HCT116 (cell line): ENCODE measurements around the gene ACVRL1. TPM values are rescaled to one million over a fixed set of nuclear protein-coding genes. Genes with fewer than 3 reads are reported as not detected.

Source experiments
- ATAC-seq: fragments of 200-7000 bp; cut with Tn5 transposase; 2 replicates; pipeline ENCODE4 v1.9.1; 2020; ENCODE audit warnings: mild to moderate bottlenecking, moderate library complexity
- BruUV-seq: library from RNA; stranded (reverse); fragments of 400-500 nt; replicated peaks from 2 replicates; lab custom pipeline; 2021; lab: Mats Ljungman, UMichigan
- CTCF ChIA-PET: fragments of 300-600 bp; sonication (Branson Sonifier 250); formaldehyde crosslinking; loops from one replicate; lab custom pipeline; 2021; ENCODE audit warnings: antibody characterized with exemption; lab: Charles Lee
- POLR2A ChIA-PET: fragments of 300-600, 350-600 bp; sonication (Branson Sonifier 250); formaldehyde crosslinking; loops from one replicate; lab custom pipeline; 2021; ENCODE audit warnings: antibody characterized with exemption; lab: Charles Lee
- RAD21 ChIA-PET, 2 experiments: fragments of 300-600 bp; sonication (Branson Sonifier 250); formaldehyde crosslinking; loops; one replicate each; lab custom pipeline; 2023; ENCODE audit warnings: low total read pairs in 2 of 2; ENCODE audit not compliant: uncharacterized antibody in 2 of 2, unreplicated experiment in 2 of 2, low non-redundant PET in 1 of 2; lab: Charles Lee
- DNase-seq: peaks from one replicate; pipeline ENCODE4 v3.0.0-alpha.2; 2010; ENCODE audit warnings: low read depth, low spot score
- H2AFZ ChIP-seq: fragments of 200-600 bp; shearing (Covaris generic), sonication (generic); 2 replicates; pipeline ENCODE4 v1.6.1; 2017; ENCODE audit warnings: low read depth, mixed run types, mixed read lengths, antibody characterized with exemption, low read length; ENCODE audit not compliant: poor library complexity, severe bottlenecking
- H3K27ac ChIP-seq: 2 replicates; pipeline ENCODE4 v1.5.1; 2012; ENCODE audit warnings: low read depth, low read length
- H3K27me3 ChIP-seq: fragments of 200-600 bp; sonication (generic); 2 replicates; pipeline ENCODE4 v1.6.1; 2016; ENCODE audit warnings: mixed run types, low read length, mixed read lengths; ENCODE audit not compliant: insufficient read depth
- H3K36me3 ChIP-seq, 2 experiments: fragments of 200-500 bp in 1 of 2; fragments of 200-600 bp in 1 of 2; sonication (Bioruptor generic) in 1 of 2; sonication (generic) in 1 of 2; 2 replicates each; pipeline versions ENCODE4 v1.5.1 to v1.6.1; 2014 to 2016; ENCODE audit warnings: low read length in 2 of 2, inconsistent platforms in 1 of 2, mixed read lengths in 1 of 2, mixed run types in 1 of 2; ENCODE audit not compliant: insufficient read depth in 2 of 2, control insufficient read depth in 1 of 2
- H3K4me1 ChIP-seq, 2 experiments: fragments of 200-600 bp in 1 of 2; sonication (generic) in 1 of 2; 2 replicates each; pipeline versions ENCODE4 v1.5.1 to v1.6.1; 2012 to 2017; ENCODE audit warnings: low read length in 2 of 2, inconsistent platforms in 1 of 2, mild to moderate bottlenecking in 1 of 2, mixed read lengths in 1 of 2, mixed run types in 1 of 2, moderate library complexity in 1 of 2; ENCODE audit not compliant: insufficient read depth in 2 of 2, control insufficient read depth in 1 of 2
- H3K4me2 ChIP-seq: fragments of 200-600 bp; sonication (generic); 2 replicates; pipeline ENCODE4 v1.6.1; 2017; ENCODE audit warnings: mixed run types, low read length, mixed read lengths
- H3K4me3 ChIP-seq, 2 experiments: fragments of 200-600 bp in 1 of 2; sonication (generic) in 1 of 2; replicated peaks in 1 of 2; 2 replicates each; pipeline ENCODE4 v1.5.1; 2011 to 2016; ENCODE audit warnings: low read length in 2 of 2, control low read depth in 1 of 2, low read depth in 1 of 2, mild to moderate bottlenecking in 1 of 2, mixed read lengths in 1 of 2, mixed run types in 1 of 2
- H3K79me2 ChIP-seq: fragments of 200-600 bp; sonication (generic); 2 replicates; pipeline ENCODE4 v1.6.1; 2017; ENCODE audit warnings: mild to moderate bottlenecking, mixed run types, low read length, moderate library complexity, mixed read lengths; ENCODE audit not compliant: insufficient read depth
- H3K9ac ChIP-seq: fragments of 200-600 bp; sonication (generic); 2 replicates; pipeline ENCODE4 v1.6.1; 2016; ENCODE audit warnings: low read length, mixed read lengths
- H3K9me2 ChIP-seq: fragments of 200-600 bp; sonication (generic), shearing (Covaris generic); 2 replicates; pipeline ENCODE4 v1.6.1; 2017; ENCODE audit warnings: mixed run types, mild to moderate bottlenecking, moderate library complexity; ENCODE audit not compliant: insufficient read depth
- H3K9me3 ChIP-seq, 2 experiments: fragments of 200-500 bp in 1 of 2; fragments of 200-600 bp in 1 of 2; sonication (Bioruptor generic) in 1 of 2; sonication (generic) in 1 of 2; 2 replicates each; pipeline ENCODE4 v1.6.1; 2014 to 2017; ENCODE audit warnings: low read length in 2 of 2, mixed read lengths in 2 of 2, inconsistent platforms in 1 of 2, low read depth in 1 of 2, mild to moderate bottlenecking in 1 of 2, mixed run types in 1 of 2, moderate library complexity in 1 of 2; ENCODE audit not compliant: control insufficient read depth in 1 of 2, insufficient read depth in 1 of 2
- H4K20me1 ChIP-seq: fragments of 200-600 bp; sonication (generic), shearing (Covaris generic); 2 replicates; pipeline ENCODE4 v1.6.1; 2017; ENCODE audit warnings: mixed run types, mild to moderate bottlenecking, moderate library complexity; ENCODE audit not compliant: insufficient read depth
- CBX3 ChIP-seq: IDR thresholded peaks from 2 replicates; pipeline ENCODE4 v1.6.1; 2012; ENCODE audit warnings: low read depth
- CEBPB ChIP-seq: IDR thresholded peaks from 2 replicates; pipeline ENCODE4 v1.6.1; 2012; ENCODE audit warnings: low read depth
- EGR1 ChIP-seq: IDR thresholded peaks from 2 replicates; pipeline ENCODE4 v1.6.1; 2012; ENCODE audit warnings: low read depth
- ELF1 ChIP-seq: IDR thresholded peaks from 2 replicates; pipeline ENCODE4 v1.6.1; 2012; ENCODE audit warnings: low read depth, borderline replicate concordance
- EZH2 ChIP-seq: fragments of 200-600 bp; sonication (generic); IDR thresholded peaks from 2 replicates; pipeline ENCODE4 v1.6.1; 2017; ENCODE audit warnings: antibody characterized with exemption, mixed run types
- EZH2phosphoT487 ChIP-seq: fragments of 200-600 bp; IDR thresholded peaks from 2 replicates; pipeline ENCODE4 v1.6.1; 2018; ENCODE audit warnings: antibody characterized with exemption, borderline replicate concordance
- FOSL1 ChIP-seq: IDR thresholded peaks from 2 replicates; pipeline ENCODE4 v1.6.1; 2012; ENCODE audit warnings: low read depth
- JUND ChIP-seq: IDR thresholded peaks from 2 replicates; pipeline ENCODE4 v1.6.1; 2012
- POLR2AphosphoS5 ChIP-seq: IDR thresholded peaks from 2 replicates; pipeline ENCODE4 v1.6.1; 2011; ENCODE audit warnings: mild to moderate bottlenecking, low read depth, low read length, moderate library complexity
- RAD21 ChIP-seq: IDR thresholded peaks from 2 replicates; pipeline ENCODE4 v1.6.1; 2012; ENCODE audit warnings: low read depth, mild to moderate bottlenecking
- SIN3A ChIP-seq: IDR thresholded peaks from 2 replicates; pipeline ENCODE4 v1.6.1; 2012; ENCODE audit warnings: low read depth
- SP1 ChIP-seq: IDR thresholded peaks from 2 replicates; pipeline ENCODE4 v1.6.1; 2012; ENCODE audit warnings: low read depth
- TCF7L2 ChIP-seq: IDR thresholded peaks from 2 replicates; pipeline ENCODE4 v1.7.0; 2011; ENCODE audit warnings: borderline replicate concordance, inconsistent platforms; ENCODE audit not compliant: insufficient read depth, insufficient read length; ENCODE audit errors: extremely low read depth
- YY1 ChIP-seq: IDR thresholded peaks from 2 replicates; pipeline ENCODE4 v1.6.1; 2011; ENCODE audit warnings: low read length, low read depth, moderate library complexity, mild to moderate bottlenecking; ENCODE audit not compliant: insufficient replicate concordance; ENCODE audit errors: extremely low read depth
- ZFX ChIP-seq: fragments of 450-650 bp; IDR thresholded peaks from 2 replicates; pipeline ENCODE4 v1.6.1; 2017
- ZNF274 ChIP-seq: fragments of 200-500 bp; sonication (Bioruptor generic); IDR thresholded peaks from 2 replicates; pipeline ENCODE4 v1.6.1; 2014; ENCODE audit warnings: mild to moderate bottlenecking, low read depth, low read length, inconsistent platforms
- intact Hi-C: fragments of 100-400 bp; cut with micrococcal nuclease; formaldehyde crosslinking; loops from 2 replicates; pipeline ENCODE4 v1.10.0; 2022
- total RNA-seq: library from RNA; stranded (reverse); gene quantifications from one replicate; pipeline ENCODE4 v1.2.1, GENCODE V29; 2021; ENCODE audit not compliant: unreplicated experiment
- TF ChIP-seq, protein P1 (sequence below), 3 experiments: fragments of 200-600 bp in 1 of 3; sonication (generic) in 1 of 3; IDR thresholded peaks in 2 of 3; conservative IDR thresholded peaks in 1 of 3; 2 replicates each; pipeline ENCODE4 v1.5.1; 2012 to 2017; ENCODE audit warnings: low read depth in 2 of 3, low read length in 2 of 3, antibody characterized with exemption in 1 of 3, borderline replicate concordance in 1 of 3, control low read depth in 1 of 3, mild to moderate bottlenecking in 1 of 3, mixed read lengths in 1 of 3, mixed run types in 1 of 3, moderate library complexity in 1 of 3; ENCODE audit not compliant: insufficient read depth in 1 of 3
- TF ChIP-seq, protein P2 (sequence below): IDR thresholded peaks from 2 replicates; pipeline ENCODE4 v1.6.1; 2012
- TF ChIP-seq, protein P3 (sequence below): IDR thresholded peaks from 2 replicates; pipeline ENCODE4 v1.6.1; 2012

The ACVRL1 gene
- total RNA-seq, 1 experiment from 2014 or later, result 2.5 TPM

DNA sequence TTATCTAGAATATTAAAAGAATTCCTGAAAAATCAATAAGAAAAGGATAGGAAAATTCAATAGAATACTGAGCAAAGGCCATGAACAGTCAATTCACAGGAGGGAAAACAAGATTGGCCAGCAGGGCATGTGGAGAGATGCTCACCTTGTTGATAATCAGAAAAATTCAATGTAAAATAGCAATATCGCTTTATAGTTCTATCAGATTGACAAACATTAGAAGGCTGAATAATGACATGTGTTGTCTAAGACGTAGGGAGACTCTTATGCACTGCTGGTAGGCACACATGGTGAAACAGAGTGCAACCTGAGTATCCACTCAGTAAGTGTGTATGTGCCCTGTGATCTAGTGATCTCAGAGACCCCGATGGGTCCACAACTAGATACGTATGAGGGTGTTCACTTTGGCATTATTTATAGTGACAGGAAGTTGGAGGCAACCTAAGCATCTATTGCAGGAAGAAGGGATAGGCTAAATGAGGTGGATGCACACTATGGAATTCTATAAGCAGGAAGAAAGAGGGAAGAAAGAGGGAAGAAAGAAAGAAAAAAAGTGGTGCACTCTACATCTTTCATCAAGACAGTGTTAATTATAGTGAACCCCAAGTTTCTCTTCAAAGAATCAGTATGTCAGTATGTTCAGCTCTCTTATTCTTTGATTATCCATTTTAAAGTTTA lies 23.2 kb upstream of the ACVRL1 start:
- intact Hi-C loops, result no loop called here
- no peak overlapping the region; the same call in 1 of the 2 replicates for H3K4me2 ChIP-seq
- no peaks in the 10 kb centered on the region for H3K27me3 ChIP-seq
- no peaks in the 10 kb centered on the region for H4K20me1 ChIP-seq
- peak overlapping the region; percentile 13 for H2AFZ ChIP-seq
- no peaks in the 10 kb centered on the region for H3K9me2 ChIP-seq
- DNase-seq, result no peak
- H3K27ac ChIP-seq, result no peak overlapping the region
- ChIA-PET POLR2A (no interaction called here), CTCF (no interaction called here)
- no peaks in the 10 kb centered on the region for H3K36me3 ChIP-seq
- TF ChIP-seq POLR2AphosphoS5 (no peak), EGR1 (no peak), FOSL1 (no peak), JUND (no peak), CBX3 (no peak), ZNF274 (no peak), EZH2 (no peak), EZH2phosphoT487 (no peak), SIN3A (no peak), RAD21 (no peak), YY1 (no peak), CEBPB (no peak), SP1 (no peak), TCF7L2 (no peak), ELF1 (no peak), ZFX (no peak)
- TF ChIP-seq, protein P1, sequence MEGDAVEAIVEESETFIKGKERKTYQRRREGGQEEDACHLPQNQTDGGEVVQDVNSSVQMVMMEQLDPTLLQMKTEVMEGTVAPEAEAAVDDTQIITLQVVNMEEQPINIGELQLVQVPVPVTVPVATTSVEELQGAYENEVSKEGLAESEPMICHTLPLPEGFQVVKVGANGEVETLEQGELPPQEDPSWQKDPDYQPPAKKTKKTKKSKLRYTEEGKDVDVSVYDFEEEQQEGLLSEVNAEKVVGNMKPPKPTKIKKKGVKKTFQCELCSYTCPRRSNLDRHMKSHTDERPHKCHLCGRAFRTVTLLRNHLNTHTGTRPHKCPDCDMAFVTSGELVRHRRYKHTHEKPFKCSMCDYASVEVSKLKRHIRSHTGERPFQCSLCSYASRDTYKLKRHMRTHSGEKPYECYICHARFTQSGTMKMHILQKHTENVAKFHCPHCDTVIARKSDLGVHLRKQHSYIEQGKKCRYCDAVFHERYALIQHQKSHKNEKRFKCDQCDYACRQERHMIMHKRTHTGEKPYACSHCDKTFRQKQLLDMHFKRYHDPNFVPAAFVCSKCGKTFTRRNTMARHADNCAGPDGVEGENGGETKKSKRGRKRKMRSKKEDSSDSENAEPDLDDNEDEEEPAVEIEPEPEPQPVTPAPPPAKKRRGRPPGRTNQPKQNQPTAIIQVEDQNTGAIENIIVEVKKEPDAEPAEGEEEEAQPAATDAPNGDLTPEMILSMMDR (IDR thresholded peaks at IDR 0.05 in 2 of 3, conservative IDR thresholded peaks at IDR 0.05 in 1 of 3; ENCODE audit: borderline replicate concordance in 1 of 3, insufficient read depth in 1 of 3, low read depth in 2 of 3, low read length in 2 of 3), result no peak
- TF ChIP-seq, protein P2, sequence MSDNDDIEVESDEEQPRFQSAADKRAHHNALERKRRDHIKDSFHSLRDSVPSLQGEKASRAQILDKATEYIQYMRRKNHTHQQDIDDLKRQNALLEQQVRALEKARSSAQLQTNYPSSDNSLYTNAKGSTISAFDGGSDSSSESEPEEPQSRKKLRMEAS, result no peak
- TF ChIP-seq, protein P3, sequence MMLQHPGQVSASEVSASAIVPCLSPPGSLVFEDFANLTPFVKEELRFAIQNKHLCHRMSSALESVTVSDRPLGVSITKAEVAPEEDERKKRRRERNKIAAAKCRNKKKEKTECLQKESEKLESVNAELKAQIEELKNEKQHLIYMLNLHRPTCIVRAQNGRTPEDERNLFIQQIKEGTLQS, result no peak
- TF ChIP-seq, all 23 proteins: peak for 0
- no peaks in the 10 kb centered on the region for H3K9me3 ChIP-seq
- peaks cover 0 to 16% of the 10 kb centered on the region in 2 experiments; a peak in 1 of 4 replicates for H3K4me1 ChIP-seq
- no TSS peak for BruUV-seq
- RAD21 ChIA-PET, result no interaction called here
- H3K79me2 ChIP-seq, result no peaks in the 10 kb centered on the region
- H3K4me3 ChIP-seq, result no peak overlapping the region
- no peak overlapping the region for H3K9ac ChIP-seq
- ATAC-seq, result no peak
